Measurements from ENCODE around the gene HYAL2.
"Not testable (repeated sequence)": the region's sequence is repeated elsewhere in the genome, so short reads cannot be mapped to it uniquely, and the experiment has no call there.

HYAL2 gene

DNA sequence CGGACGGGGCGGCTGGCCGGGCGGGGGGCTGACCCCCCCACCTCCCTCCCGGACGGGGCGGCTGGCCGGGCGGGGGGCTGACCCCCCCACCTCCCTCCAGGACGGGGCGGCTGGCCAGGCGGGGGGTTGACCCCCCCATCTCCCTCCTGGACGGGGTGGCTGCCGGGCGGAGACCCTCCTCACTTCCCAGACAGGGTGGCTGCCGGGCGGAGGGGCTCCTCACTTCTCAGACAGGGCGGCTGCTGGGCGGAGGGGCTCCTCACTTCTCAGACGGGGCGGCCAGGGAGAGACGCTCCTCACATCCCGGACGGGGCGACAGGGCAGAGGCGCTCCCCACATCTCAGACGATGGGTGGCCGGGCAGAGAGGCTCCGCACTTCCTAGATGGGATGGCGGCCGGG is 10.5 kb downstream of the HYAL2 start:
- DNase-seq (ENCODE audit: low read depth in 2 of 2): not testable (repeated sequence)

DNA sequence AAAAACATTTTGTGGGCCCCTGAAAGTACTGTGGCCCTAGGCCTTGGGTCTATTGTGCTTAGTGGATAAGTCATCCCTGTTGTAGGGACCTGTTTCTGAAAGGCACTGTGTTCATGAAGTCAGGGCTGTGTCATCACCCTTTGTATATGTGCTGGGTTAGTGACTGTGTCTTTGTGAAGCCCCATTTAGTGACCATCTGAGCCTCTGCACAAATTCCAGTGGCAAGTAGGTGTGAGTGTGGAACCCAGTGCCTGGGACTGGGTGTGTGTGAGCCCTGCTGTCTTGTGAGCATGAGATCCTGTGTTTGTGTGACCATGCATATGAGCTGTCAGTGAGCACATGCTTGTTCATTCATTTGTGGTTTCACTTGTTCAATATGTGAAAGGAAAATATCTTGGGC is 17.9 kb downstream of the HYAL2 start:
- DNase-seq (ENCODE audit: low read depth in 2 of 2): no peak

DNA sequence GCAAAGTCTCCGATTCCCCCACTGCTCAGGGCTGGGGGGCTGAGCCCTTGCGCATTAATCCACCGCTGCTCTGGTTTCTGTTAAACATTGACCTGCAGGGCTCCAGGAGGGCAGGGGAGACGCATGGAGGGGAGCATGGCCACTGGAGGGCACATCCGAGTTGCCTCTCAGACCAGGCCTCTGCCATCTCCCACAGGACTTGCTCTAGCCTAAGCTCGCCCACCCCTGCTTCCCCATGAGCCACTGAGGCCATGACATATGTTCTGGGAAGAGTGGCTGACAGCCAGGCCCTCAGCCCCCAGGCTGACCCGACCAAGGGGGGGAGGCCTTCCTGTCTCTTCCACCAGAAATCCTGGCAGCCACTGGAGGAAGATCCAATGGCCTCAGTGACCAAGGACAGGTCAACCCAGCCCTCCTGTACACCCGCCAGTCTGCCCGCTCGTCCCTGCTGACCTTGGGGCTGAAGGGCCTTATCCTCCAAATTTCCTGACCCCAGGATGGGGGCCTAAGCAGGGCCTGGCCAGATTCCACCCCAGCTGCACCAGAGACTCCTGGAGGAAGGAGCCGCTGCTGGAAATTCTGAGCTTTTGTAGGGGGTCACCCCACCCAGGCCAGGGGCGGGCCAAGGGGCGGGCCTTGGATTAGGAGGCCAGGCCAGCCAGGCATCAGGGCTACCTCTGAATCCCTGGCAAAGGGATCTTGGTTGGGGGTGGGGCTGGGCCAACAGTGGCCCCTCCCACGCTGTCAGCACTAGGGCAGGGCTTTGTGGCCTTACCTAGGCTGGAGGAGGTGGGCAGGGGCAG is 19.3 kb downstream of the HYAL2 start, which contains the start of gene HYAL1:
Gene HYAL1, minus strand, starts transcription at position 562 of the 803 bp plus-strand sequence. CDS start 618 bp downstream, outside the sequence.
- DNase-seq (ENCODE audit: low read depth in 2 of 2): no peak

DNA sequence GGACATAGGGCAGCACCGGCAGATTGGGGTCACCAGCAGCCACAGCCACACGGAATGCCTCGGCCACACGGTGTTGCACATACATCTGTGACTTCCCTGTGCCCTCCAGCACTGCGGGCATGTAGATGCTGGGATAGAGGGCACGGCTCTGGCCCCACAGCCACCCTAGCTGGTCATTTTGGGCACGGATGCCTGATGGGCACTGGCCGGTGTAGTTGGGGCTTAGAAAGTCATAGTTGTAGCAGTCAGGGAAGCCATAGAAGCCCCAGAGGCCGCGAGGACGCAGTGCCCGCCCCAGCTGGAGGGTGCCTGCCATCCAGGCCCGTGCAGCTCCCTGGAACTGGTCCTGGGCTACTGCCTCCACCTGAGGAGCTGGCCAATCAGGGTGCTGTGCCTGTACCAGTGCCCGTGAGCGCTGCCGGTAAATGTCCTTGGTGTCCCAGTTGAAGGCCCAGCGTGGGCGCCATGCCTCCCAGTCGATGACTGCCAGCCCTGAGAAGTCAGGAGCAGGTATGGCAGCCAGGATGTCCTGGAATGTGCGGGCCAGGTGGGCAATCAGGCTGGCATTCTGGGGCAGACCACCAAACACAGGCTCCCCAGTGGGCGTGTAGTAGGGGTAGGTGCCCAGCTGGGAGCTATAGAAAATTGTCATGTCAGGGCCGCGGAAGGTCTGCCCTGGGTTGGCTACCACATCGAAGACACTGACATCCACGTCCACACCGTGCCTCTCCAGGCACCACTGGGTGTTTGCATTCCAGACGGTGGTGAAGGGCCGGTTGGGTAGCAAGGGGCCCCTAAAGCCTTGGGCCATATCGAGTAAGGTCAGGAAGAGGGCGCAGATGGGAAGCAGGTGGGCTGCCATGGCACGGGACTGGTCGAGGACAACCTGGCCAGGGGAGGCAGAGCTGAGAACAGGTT is 20.2 kb downstream of the HYAL2 start:
- no peak for DNase-seq (ENCODE audit: low read depth in 2 of 2)

DNA sequence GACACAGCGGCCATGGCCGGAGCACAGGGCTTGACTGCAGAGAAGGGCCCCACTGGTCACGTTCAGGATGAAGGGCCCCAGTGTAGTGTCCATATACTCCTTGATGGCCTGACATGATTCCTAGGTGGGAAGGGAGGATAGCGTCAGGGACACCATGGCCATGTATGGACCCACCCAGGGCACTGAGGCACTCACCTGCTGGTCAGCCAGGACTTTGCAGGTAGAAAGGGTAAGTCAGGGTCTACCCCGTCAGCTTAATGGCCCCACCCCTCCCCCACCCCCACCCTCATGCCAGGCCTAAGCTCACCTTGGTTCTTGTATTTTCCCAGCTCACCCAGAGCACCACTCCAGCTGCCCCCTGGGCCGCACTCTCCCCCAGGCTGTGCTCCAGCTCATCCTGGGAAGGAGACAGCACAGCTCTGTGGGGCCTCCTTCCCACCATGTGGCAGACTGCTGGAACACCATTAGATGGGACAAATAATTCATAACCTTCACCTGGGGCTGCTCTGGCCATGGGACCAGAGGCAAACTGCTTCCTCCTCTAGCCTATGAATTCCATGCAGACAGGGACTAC is 21.8 kb downstream of the HYAL2 start:
- no peak for DNase-seq (ENCODE audit: low read depth in 2 of 2)

DNA sequence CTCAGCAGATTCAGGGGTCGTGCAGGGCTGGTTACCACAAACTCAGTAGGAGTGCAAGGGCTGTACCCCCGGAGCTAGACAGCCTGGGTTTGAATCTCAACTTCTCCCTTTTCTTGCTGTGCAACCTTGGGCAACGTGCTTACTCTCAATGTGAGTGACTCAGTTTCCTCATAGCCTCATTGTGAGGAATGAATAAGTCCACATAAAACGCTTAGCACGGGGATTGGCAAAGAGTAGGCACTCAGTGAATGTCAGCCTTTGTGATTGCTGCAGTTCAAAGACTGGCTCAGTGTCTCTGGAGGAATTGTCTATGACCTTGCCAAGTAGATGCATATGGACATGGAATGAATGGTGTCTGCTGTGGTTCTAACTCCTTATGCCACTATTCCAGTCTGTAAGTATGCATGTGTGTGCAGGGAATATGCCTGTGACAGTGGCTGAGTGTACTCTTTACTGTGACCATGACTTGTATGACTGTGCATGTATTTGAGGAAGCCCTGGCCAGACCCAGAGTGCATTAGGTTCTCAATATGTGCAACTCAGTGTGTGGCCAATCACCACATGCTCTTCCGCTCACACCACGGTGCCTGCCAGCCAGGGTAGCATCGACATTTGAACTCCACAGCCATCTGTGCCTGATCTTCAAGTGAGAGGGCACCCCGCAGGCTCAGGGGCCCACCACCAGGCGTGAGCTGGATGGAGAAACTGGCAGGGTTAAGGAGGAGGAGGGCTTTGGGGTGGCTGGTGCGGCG is 22.4 kb downstream of the HYAL2 start:
- DNase-seq (ENCODE audit: low read depth in 2 of 2): no peak

DNA sequence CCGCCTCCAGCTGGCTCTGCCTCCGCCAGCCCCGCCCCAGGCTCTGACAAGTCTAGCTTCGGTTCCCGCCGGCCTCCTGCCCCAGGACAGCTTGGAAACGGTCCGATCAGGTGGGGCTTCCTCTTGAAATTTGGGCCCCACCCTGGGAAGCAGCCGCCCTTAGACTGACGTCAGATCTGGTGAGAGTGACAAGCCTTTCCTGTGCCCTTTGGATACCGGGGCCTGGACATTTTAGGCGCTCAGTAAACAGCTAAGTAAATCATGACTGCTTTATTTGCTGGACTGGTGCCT is 23.0 kb downstream of the HYAL2 start:
- DNase-seq (ENCODE audit: low read depth in 2 of 2): no peak

DNA sequence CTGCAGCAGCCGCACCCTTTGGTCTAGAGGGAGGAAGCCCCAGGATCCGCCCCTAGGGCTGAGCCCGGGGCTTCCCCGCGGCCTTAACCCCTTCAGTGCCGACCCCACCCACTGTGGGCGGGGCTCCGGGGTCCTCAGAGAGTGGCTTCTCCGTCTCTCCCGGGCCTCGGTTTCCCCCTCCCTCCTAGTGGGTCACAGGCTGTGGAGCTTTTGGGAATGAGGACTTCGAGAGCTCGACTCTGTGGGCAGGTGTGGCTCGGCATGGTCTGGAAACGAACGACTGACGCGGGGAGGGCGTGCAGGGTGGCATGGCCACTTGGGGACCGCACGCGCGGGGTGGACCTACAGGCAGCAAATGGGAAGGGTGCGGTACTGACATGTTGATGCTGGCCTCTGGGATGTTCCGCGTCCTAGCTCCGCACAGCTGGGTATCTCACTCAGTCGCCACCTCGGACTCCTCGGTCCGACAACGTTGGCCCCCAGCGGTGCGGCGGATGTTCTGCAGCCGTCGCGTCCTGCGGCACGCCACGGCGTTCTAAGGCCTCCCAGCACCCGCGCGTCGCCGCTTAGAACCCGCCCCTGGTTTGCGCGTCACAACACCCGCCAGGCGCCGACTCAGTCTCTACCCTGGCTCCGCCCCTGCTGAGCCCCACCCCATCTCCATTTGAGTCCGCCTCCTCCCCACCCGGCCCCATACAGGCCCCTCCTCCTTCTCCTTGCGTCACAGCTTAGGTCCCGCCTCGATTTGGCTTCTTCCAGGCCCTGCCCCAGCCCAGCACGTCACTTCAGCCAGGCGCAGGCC is 23.5 kb downstream of the HYAL2 start, which contains the start of the genes HYAL3 and NAA80:
Gene HYAL3, minus strand, starts transcription at position 570 of the 802 bp plus-strand sequence. CDS start 3,803 bp downstream, outside the sequence.
Gene NAA80, minus strand, starts transcription at position 570 of the 802 bp plus-strand sequence. CDS start 1,942 bp downstream, outside the sequence.
- DNase-seq (ENCODE audit: low read depth in 2 of 2): peak; percentile 98

DNA sequence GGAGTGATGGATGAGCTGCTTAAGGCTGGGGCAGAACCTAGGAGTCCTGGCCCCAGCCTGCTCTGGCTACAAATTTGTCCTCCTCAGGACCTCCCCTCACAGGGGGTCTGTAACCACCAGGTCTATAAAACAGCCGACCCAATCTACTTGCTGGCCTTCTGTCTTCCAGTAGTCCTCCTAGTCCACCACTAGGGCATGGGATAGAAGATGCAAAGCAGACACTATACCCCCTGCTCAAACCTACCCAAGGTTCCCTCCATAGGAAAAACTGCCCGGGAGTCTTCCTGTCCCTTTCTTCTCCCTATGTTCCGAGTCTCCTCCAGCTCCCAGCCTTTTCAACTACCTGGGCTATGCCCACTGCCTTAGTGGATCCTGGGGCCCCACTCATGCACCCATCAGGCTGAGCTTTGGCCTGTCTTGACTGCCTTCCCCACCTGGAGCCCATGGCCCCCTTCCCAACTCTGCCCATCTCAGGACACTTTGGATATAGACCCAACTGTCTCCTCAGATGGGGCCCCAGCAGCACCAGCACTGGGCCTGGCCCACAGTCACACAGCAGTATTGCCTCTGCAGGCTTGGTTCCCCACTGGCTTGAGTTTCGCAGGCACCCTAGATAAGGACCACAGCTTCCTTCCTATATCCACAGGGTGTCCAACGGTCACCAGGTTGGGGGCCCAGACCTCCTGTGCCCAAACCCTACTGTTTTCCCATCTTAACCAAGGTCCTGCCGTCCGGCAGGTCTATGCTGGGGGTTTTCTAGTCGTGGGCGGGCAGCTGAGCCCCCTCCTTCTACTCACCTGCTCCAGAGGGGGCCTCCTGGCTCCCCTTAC is 24.4 kb downstream of the HYAL2 start:
- no peak for DNase-seq (ENCODE audit: low read depth in 2 of 2)

DNA sequence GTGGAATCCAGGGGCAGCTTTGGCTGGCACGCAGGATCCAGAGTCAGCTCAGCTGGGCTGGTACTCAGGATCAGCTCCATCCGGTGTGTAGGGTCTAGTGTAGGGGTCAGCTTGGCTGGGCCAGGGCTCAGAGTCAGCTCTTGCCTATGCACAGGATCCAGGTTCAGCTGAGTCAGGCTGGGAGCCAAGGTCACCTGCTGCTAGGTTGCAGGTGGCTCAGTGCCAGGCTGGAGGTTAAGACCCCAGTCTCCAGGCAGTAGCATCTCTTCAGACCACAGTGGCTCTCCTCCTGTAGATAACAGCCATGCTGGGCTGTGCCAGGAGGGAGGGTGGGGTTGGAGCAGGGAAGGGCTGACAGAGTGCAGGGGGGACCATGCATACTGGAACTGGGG is 25.2 kb downstream of the HYAL2 start:
- DNase-seq (ENCODE audit: low read depth in 2 of 2): no peak

DNA sequence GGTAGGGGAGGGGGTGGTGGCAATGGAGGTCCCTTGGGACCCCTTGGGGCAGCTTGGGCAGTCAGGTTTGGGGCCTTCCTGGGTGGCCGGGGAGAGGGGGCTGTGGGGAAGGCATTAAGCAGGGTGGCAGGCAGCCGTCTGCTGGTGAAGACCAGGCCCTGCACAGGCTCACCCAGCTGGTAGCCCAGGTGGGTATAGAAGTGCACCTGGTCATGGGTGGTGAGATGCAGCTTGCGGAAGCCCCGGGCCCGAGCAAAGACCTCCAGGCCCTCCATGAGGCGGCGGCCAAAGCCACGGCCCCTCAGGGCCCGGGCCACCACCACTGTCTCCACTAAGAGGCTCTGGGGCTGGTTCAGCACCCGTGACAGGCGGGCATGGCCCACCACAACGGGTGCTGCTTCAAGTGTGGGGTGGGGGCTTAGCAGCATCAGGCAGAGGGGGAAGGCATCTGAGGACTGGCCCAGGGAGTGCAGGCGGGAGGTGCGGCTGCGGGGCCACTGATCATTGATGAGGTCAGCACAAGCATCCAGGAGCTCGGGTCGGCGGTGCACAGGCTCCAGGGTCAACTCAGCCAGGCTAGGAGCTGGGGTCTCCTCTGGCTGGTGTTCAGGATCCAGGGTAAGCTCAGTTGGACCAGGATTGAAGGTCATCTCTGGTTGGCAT is 25.7 kb downstream of the HYAL2 start:
- no peak for DNase-seq (ENCODE audit: low read depth in 2 of 2)

DNA sequence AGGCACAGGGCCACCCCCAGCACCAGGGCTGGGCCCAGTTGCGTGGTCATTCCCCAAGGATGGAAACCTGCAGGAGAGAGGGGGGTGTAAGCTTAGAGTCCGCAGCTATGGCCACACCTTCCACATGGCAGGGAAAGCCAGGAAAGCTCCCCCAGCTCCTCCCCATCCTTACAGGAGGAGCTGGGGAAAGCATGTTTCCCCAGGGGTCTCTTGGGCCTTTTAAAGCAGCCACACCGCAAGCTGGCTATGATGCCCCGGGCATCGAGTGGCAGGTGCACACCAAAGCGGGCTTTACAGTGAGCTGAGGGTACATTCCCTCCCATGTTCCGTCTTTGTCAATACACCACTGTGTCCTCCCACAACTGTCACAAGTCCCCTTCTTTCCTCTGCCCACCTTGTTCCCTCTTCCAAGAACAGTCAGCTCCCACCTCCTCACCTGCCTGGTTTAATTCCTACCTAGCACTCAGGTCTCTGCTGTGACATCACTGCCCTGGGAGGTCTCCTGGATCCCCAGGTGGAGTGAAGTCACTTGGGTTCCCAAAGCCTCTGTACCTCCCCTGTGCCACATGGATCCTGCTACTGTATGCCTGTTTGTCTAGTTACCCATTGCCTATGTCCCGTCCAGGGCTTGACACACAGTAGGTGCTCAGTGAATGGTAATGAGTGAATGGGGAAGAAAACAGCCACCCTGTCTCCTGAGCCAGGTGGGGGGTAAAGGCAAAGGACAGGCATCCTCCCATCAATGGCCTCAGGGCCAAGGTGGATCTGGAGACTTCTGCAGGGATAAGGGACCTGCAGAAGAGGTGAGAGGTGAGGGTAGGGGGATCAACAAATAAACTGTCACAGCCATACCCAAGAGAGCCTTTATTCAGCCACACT is 26.8 kb downstream of the HYAL2 start:
- no peak for DNase-seq (ENCODE audit: low read depth in 2 of 2)

DNA sequence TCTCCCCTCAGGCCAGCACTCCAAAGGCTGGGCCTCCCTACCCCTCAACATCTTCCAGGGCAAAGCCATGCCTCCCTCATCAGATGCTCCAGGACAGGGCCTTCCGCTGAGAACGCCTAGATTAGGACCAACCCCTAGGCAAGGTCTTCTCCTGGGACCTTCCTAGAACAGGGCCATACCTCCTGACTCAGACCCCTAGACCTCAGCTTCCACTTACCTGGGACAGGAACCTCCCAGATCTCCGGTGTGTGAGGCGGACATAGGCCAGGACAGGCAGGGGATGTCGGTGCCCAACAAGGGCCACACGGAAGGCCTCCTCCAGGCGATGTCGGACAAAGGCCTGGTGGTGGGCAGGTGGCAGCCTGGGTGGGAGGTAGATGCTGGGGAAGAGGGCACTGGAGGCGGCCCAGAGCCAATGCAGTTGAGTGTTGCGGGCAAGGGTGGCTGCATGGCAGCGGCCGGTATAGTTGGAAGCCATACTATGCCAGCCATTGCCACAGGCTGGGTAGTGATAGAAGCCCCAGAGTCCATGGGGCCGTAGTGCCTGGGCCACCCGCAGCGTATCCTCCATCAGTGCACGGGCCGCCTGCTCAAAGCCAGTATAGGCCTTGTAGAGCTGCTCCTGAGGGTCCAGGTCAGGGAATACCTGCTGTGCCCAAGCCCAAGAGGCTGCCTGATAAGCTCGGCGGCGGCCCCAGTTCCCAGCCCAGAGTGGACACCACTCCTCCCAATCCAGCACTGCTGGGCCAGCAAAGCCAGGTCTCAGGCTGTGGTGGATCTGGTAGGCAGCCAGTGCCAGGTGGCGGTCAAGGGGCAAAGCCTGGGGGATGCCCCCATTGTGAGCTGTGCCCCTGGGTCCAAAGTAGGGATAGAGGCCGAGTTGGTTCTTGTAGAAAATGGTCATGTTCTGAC is 27.8 kb downstream of the HYAL2 start:
- DNase-seq (ENCODE audit: low read depth in 2 of 2): no peak

DNA sequence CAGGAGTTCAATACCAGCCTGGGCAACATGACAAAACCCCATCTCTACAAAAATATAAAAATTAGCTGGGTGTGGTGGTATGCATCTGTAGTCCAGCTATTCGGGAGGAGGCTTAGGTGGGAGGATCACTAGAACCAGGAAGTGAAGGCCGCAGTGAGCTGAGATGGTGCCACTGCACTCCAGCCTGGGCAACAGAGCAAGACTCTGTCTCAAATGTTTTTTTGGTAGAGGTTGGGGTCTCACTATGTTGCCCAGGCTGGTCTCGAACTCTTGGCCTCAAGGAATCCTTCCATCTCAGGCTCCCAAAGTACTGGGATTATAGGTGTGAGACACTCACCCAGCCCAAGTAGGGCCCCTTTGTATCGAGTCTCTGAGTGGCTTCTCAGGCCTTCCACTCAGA is 28.5 kb downstream of the HYAL2 start:
- no peak for DNase-seq (ENCODE audit: low read depth in 2 of 2)

DNA sequence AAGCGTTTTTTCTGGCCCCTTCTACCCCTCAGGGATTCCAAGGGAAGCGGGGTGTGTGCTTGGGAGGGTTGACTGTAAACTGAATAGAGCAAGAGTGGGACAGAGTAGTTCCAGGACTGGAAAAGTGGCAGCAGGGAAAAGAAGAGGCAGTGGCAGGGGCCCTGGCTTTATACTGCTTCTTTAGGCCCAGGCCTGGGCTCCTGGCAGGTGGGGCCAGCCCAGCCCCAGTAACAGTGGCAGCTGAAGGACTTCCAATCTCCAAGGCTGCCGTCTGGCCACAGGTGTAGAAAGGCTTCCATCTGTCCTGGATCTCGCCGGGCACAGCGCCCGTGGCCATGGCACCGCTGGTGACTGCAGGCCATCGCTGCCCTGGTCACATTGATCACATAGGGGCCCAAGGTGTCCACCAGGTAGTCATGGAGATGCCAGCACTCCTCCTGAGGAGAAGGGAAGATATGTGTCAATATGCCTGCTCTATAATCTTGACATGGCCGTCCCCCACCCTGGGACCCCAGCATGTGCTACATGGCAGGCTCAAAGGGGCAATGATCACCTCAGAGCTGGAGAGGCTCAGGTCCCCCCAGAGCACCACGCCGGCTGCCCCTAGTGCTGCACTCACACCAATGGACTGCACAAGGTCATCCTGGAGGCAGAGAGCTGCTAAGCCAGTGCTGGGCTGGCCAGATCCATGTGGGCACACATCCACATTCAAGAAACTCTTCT is 29.3 kb downstream of the HYAL2 start:
- DNase-seq (ENCODE audit: low read depth in 2 of 2): no peak
